Regular cardiac myocyte (primary cell): ENCODE data around the gene DTHD1. TPM values are rescaled to one million over a fixed set of nuclear protein-coding genes. Genes with fewer than 3 reads are reported as not detected.

Experiments used
- total RNA-seq: library from RNA; depleted of rRNA; stranded (reverse); fragments of >200 nt; gene quantifications from 2 replicates; pipeline ENCODE4 v1.2.3, GENCODE V29; 2014

DTHD1 gene
- not detected in 2 replicates for total RNA-seq

GRCh38 chr4:36281384-36282106, at the start of gene DTHD1:
DTHD1 (plus strand) TSS chr4:36281616; CDS start chr4:36281759, 143 bp downstream.

GRCh38 chr4:36244257-36245082, 36.9 kb upstream of the DTHD1 start, which contains the start of gene ARAP2:
ARAP2 (minus strand) TSS chr4:36244514; CDS start chr4:36229486, 15,028 bp downstream.

Other genes with a start within 250 kb of the DTHD1 start
- gene ARAP2, start 37.1 kb upstream of the DTHD1 start, total RNA-seq, result 0.96 and 4.2 TPM in 2 replicates